GM12891 (cell line): Measurements from ENCODE around the gene CNN3.

Experiments
- PAX5 ChIP-seq: IDR thresholded peaks from 2 replicates; pipeline ENCODE4 v1.6.1; 2011; ENCODE audit warnings: low read length, moderate library complexity, mild to moderate bottlenecking; ENCODE audit not compliant: insufficient read depth, severe bottlenecking
- POLR2A ChIP-seq: IDR thresholded peaks from 2 replicates; pipeline ENCODE4 v1.6.1; 2011; ENCODE audit warnings: low read depth, low read length, control low read depth
- POLR2AphosphoS5 ChIP-seq: IDR thresholded peaks from 2 replicates; pipeline ENCODE4 v1.6.1; 2011; ENCODE audit warnings: low read depth, low read length, control low read depth
- SPI1 ChIP-seq: IDR thresholded peaks from 2 replicates; pipeline ENCODE4 v1.6.1; 2011; ENCODE audit warnings: low read depth, low read length, control low read depth
- TAF1 ChIP-seq: IDR thresholded peaks from 2 replicates; pipeline ENCODE4 v1.6.1; 2011; ENCODE audit warnings: low read depth, low read length, control low read depth

- no peak for TF ChIP-seq POLR2A
- TF ChIP-seq POLR2AphosphoS5 = no peak
- TF ChIP-seq TAF1 = no peak
- no peak for TF ChIP-seq SPI1
- no peak for TF ChIP-seq PAX5
Observed at GRCh38 chr1:94883691-94884090, 43.2 kb downstream of the CNN3 start.
